Natural killer cell (primary cell): Measurements from ENCODE around the gene PSKH1. TPM values are rescaled to one million over a fixed set of nuclear protein-coding genes. Genes with fewer than 3 reads are reported as not detected.

Source experiments
- ATAC-seq, 3 donors: fragments of 150-1000 bp in 2 of 3; fragments of 200-7000 bp in 1 of 3; cut with Tn5 transposase; 1 replicate in 1 of 3; 2 replicates in 2 of 3; pipeline ENCODE4 v1.10.0; 2021; ENCODE audit warnings: mild to moderate bottlenecking in 2 of 3, moderate library complexity in 2 of 3
- DNase-seq, 2 donors: peaks; one replicate each; pipeline versions ENCODE4 v3.0.0 to v3.0.0-alpha.2; 2013 to 2021; ENCODE audit warnings: mixed read lengths in 1 of 2
- H3K27ac ChIP-seq: one replicate; pipeline ENCODE4 v1.5.1; 2013; ENCODE audit warnings: mild to moderate bottlenecking, low read length
- H3K27me3 ChIP-seq: one replicate; pipeline ENCODE4 v1.6.1; 2013; ENCODE audit warnings: low read length; ENCODE audit not compliant: control insufficient read depth, insufficient read depth
- H3K36me3 ChIP-seq: one replicate; pipeline ENCODE4 v1.6.1; 2013; ENCODE audit warnings: low read length; ENCODE audit not compliant: control insufficient read depth, insufficient read depth
- H3K4me1 ChIP-seq: one replicate; pipeline ENCODE4 v1.6.1; 2013; ENCODE audit warnings: low read length; ENCODE audit not compliant: control insufficient read depth, insufficient read depth
- H3K4me3 ChIP-seq: one replicate; pipeline ENCODE4 v1.5.1; 2013; ENCODE audit warnings: low read length
- H3K9me3 ChIP-seq: one replicate; pipeline ENCODE4 v1.6.1; 2013; ENCODE audit warnings: low read length; ENCODE audit not compliant: control insufficient read depth, insufficient read depth
- H3K27ac Mint-ChIP-seq, 2 donors: one replicate each; pipeline ENCODE4 v1.8.0; 2022; ENCODE audit warnings: mild to moderate bottlenecking in 2 of 2, mixed read lengths in 2 of 2, moderate library complexity in 1 of 2
- H3K27me3 Mint-ChIP-seq, 2 donors: one replicate each; pipeline ENCODE4 v1.8.0; 2022; ENCODE audit warnings: low read depth in 2 of 2, mixed read lengths in 2 of 2
- H3K36me3 Mint-ChIP-seq: one replicate; pipeline ENCODE4 v1.8.0; 2022; ENCODE audit warnings: mixed read lengths
- H3K4me1 Mint-ChIP-seq, 2 donors: one replicate each; pipeline ENCODE4 v1.8.0; 2022; ENCODE audit warnings: mixed read lengths in 2 of 2
- H3K4me3 Mint-ChIP-seq: one replicate; pipeline ENCODE4 v1.8.0; 2022; ENCODE audit warnings: mild to moderate bottlenecking, moderate library complexity, mixed read lengths
- H3K9me3 Mint-ChIP-seq, 2 donors: one replicate each; pipeline ENCODE4 v1.8.0; 2022; ENCODE audit warnings: mixed read lengths in 2 of 2
- WGBS: methylation state at CpG from one replicate; pipeline ENCODE4 v1.1.7; 2013; ENCODE audit warnings: missing lambda C conversion rate; ENCODE audit not compliant: insufficient coverage; 5-methylcytosine and 5-hydroxymethylcytosine counted together
- intact Hi-C: fragments of 100-400 bp; cut with micrococcal nuclease; formaldehyde crosslinking; loops from one replicate; pipeline ENCODE4 v1.14.2; 2022
- total RNA-seq, 4 donors: library from RNA; stranded (reverse); fragments of 120-200 nt in 1 of 4; gene quantifications; one replicate each; pipeline versions ENCODE4 v1.2.3 to v1.2.4, GENCODE V29; 2013 to 2022
- TF ChIP-seq, protein P1 (sequence below): fragments of 200-600 bp; IDR thresholded peaks from one replicate; pipeline ENCODE4 v1.8.0; 2022; ENCODE audit warnings: antibody characterized with exemption

Gene PSKH1
- total RNA-seq, 3 donors from 2014 or later (not counting 1 experiment from before 2014, with no cell fraction given), result 16.8 to 24.7 (median 19.5) TPM

DNA sequence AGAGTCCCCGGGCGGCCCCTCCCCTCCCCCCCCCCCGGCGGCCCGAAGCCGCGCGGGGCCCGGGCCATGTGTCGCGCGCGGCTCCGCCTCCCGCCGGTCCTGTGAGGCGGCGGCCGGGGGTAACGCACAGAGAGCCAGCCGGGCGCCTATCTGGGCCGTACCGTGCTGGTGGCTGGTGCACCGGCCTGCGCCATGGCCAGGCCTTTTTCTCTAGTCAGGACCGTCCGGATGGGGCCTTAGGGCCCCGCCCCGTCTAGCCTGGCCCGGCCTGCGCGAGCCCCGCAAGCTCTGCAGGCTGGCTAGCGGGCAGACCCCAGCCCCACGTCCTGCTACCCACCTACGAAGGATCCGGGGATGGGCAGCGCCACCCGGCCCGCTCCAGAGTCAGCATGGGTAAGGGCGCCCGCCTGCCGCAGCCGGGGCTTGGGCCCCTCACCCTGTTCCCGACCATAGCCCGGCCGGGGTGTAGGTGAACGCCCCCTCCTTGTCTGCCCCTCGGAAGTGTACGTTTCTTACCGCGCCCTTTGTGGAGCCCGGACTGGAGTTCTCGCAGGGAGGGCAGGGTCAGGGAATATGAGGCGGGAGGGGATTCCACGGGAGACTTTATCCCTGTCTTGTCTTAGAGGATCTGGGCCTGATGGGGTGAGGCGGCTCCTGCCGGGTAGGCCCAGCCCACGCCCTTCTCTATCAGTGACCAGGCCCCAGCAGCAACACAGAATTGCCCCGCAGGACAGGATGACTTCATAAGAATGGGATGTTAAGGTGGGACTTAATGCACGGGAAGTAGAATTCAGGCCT, 45.8 kb upstream of the PSKH1 start, which contains the start of gene CENPT:
Gene CENPT (minus strand): TSS at position 630 of the 798 bp plus-strand sequence. CDS start 13,834 bp downstream, outside the sequence.
- Mint-ChIP-seq H3K9me3 (no peaks in the 10 kb centered on the region), H3K27me3 (no peaks in the 10 kb centered on the region), H3K36me3 (no peaks in the 10 kb centered on the region), H3K27ac (peak within 1 kb of the TSS; percentile 86 to 89), H3K4me3 (peak within 1 kb of the TSS; percentile 84), H3K4me1 (peaks cover 34 to 37% of the 10 kb centered on the region in 2 donors)
- Histone ChIP-seq H3K36me3 (peaks cover 3% of the 10 kb centered on the region), H3K9me3 (no peaks in the 10 kb centered on the region), H3K4me1 (peaks cover 52% of the 10 kb centered on the region), H3K27ac (peak within 1 kb of the TSS; percentile 92), H3K27me3 (no peaks in the 10 kb centered on the region), H3K4me3 (peak within 1 kb of the TSS; percentile 86)
- peak in 1 of 2 donors; percentile 27 for DNase-seq
- ATAC-seq, result peak; percentile 51 to 72 (median 58)
- WGBS, result under 1% methylated on average over 62 of the region's 62 CpGs
- intact Hi-C loops, result loop anchor here (2.0 kb wide), 2 partner anchors 14 to 26 kb away; partner anchors contain the start of gene EDC4
- TF ChIP-seq, protein P1, sequence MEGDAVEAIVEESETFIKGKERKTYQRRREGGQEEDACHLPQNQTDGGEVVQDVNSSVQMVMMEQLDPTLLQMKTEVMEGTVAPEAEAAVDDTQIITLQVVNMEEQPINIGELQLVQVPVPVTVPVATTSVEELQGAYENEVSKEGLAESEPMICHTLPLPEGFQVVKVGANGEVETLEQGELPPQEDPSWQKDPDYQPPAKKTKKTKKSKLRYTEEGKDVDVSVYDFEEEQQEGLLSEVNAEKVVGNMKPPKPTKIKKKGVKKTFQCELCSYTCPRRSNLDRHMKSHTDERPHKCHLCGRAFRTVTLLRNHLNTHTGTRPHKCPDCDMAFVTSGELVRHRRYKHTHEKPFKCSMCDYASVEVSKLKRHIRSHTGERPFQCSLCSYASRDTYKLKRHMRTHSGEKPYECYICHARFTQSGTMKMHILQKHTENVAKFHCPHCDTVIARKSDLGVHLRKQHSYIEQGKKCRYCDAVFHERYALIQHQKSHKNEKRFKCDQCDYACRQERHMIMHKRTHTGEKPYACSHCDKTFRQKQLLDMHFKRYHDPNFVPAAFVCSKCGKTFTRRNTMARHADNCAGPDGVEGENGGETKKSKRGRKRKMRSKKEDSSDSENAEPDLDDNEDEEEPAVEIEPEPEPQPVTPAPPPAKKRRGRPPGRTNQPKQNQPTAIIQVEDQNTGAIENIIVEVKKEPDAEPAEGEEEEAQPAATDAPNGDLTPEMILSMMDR, result no peak

DNA sequence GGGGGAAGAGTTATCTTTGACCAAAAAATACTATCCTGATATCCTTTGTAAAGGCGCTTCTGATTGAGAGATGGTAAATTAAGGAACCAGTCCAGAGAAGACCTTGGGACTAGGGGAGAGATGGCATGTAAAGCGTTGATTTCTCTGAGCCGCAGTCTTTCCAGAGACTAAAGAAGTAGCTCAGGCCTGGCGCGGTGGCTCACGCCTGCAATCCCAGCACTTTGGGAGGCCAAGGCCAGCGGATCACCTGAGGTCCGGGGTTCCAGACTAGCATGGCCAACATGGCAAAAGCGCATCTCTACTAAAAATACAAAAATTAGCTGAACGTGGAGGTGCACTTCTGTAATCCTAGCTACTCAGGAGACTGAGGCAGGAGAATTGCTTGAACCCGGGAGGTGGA, 44.9 kb upstream of the PSKH1 start:
- TF ChIP-seq, protein P1, result no peak
- Histone ChIP-seq H3K27me3 (no peaks in the 10 kb centered on the region), H3K4me3 (no peak overlapping the region), H3K4me1 (peaks cover 45% of the 10 kb centered on the region), H3K27ac (no peak overlapping the region), H3K9me3 (no peaks in the 10 kb centered on the region), H3K36me3 (peaks cover 3% of the 10 kb centered on the region)
- Mint-ChIP-seq H3K27me3 (no peaks in the 10 kb centered on the region), H3K36me3 (no peaks in the 10 kb centered on the region), H3K27ac (no peak overlapping the region), H3K9me3 (no peaks in the 10 kb centered on the region), H3K4me1 (peaks cover 29 to 31% of the 10 kb centered on the region in 2 donors), H3K4me3 (peak overlapping the region; percentile 76)
- WGBS, result 94% methylated on average over 11 of the region's 11 CpGs
- DNase-seq (no peak), ATAC-seq (no peak)
- intact Hi-C loops, result no loop called here

DNA sequence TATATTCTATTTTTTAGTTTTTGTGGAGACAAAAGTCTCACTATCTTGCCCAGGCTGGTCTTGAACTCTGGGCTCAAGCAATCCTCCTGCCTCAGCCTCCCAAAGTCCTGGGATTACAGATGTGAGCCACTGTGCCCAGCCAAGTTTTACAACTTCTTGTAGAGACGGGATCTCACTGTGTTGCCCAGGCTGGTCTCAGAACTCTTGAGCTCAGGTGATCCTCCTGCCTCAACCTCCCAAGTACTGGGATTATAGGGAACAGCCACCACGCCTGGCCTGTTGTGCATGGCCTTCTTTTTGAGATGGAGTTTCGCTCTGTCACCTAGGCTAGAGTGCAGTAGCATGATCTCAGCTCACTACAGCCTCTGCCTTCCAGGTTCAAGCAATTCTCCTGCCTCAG, 39.4 kb upstream of the PSKH1 start:
- no peak for DNase-seq
- TF ChIP-seq, protein P1, result no peak
- Mint-ChIP-seq H3K4me3 (no peak overlapping the region), H3K27me3 (no peaks in the 10 kb centered on the region), H3K27ac (no peak overlapping the region), H3K9me3 (no peaks in the 10 kb centered on the region), H3K36me3 (no peaks in the 10 kb centered on the region), H3K4me1 (peaks cover 26% of the 10 kb centered on the region in 2 donors)
- WGBS, result 96% methylated on average over 3 of the region's 3 CpGs
- no peak for ATAC-seq
- Histone ChIP-seq H3K36me3 (no peaks in the 10 kb centered on the region), H3K27me3 (no peaks in the 10 kb centered on the region), H3K4me3 (no peak overlapping the region), H3K27ac (no peak overlapping the region), H3K9me3 (no peaks in the 10 kb centered on the region), H3K4me1 (peaks cover 19% of the 10 kb centered on the region)
- intact Hi-C loops, result no loop called here
